Loucy (cell line): Measurements from ENCODE around the gene MYBL2.
"Not testable (repeated sequence)": the region's sequence is repeated elsewhere in the genome, so short reads cannot be mapped to it uniquely, and the experiment has no call there.

Source experiments
- H2AFZ ChIP-seq: fragments of 200-600 bp; sonication (generic); 2 replicates; pipeline ENCODE4 v1.6.0; 2016; ENCODE audit warnings: antibody characterized with exemption, mild to moderate bottlenecking, low read length, moderate library complexity
- H3F3A ChIP-seq: fragments of 200-600 bp; 2 replicates; pipeline ENCODE4 v1.6.0; 2016; ENCODE audit warnings: antibody characterized with exemption, low read depth, mild to moderate bottlenecking
- H3K27me3 ChIP-seq: fragments of 200-600 bp; sonication (generic); 2 replicates; pipeline ENCODE4 v1.6.1; 2014; ENCODE audit warnings: low read length, mild to moderate bottlenecking; ENCODE audit not compliant: insufficient read depth, poor library complexity, severe bottlenecking
- H3K36me3 ChIP-seq: fragments of 200-600 bp; sonication (generic); 2 replicates; pipeline ENCODE4 v1.6.1; 2016; ENCODE audit warnings: low read length; ENCODE audit not compliant: insufficient read depth
- H3K4me1 ChIP-seq: fragments of 200-600 bp; sonication (generic); 2 replicates; pipeline ENCODE4 v1.5.1; 2014; ENCODE audit warnings: low read length, mild to moderate bottlenecking; ENCODE audit not compliant: insufficient read depth, poor library complexity, severe bottlenecking
- H3K4me2 ChIP-seq: fragments of 200-600 bp; sonication (generic); 2 replicates; pipeline ENCODE4 v1.6.0; 2014; ENCODE audit warnings: antibody characterized with exemption, low read length, low read depth, mild to moderate bottlenecking; ENCODE audit not compliant: poor library complexity, severe bottlenecking
- H3K4me3 ChIP-seq: fragments of 200-600 bp; sonication (generic); 2 replicates; pipeline ENCODE4 v1.5.1; 2014; ENCODE audit warnings: low read length, mild to moderate bottlenecking, mixed read lengths; ENCODE audit not compliant: poor library complexity, severe bottlenecking
- H3K79me2 ChIP-seq: fragments of 200-600 bp; sonication (generic); 2 replicates; pipeline ENCODE4 v1.6.1; 2014; ENCODE audit warnings: low read length; ENCODE audit not compliant: insufficient read depth
- H3K9ac ChIP-seq: fragments of 200-600 bp; sonication (generic); 2 replicates; pipeline ENCODE4 v1.6.0; 2014; ENCODE audit warnings: mild to moderate bottlenecking, low read depth, low read length, moderate library complexity; ENCODE audit not compliant: poor library complexity, severe bottlenecking
- H3K9me2 ChIP-seq: fragments of 200-600 bp; sonication (generic); replicated peaks from 2 replicates; pipeline ENCODE4 v1.6.1; 2016; ENCODE audit warnings: low read depth, low read length, mixed read lengths
- H3K9me3 ChIP-seq: fragments of 200-600 bp; sonication (generic); 2 replicates; pipeline ENCODE4 v1.6.1; 2014; ENCODE audit warnings: mild to moderate bottlenecking, antibody characterized with exemption, low read length, low read depth; ENCODE audit not compliant: insufficient read depth
- H4K20me1 ChIP-seq: fragments of 200-600 bp; sonication (generic); 2 replicates; pipeline ENCODE4 v1.6.0; 2014; ENCODE audit warnings: antibody characterized with exemption, low read length, mild to moderate bottlenecking; ENCODE audit not compliant: insufficient read depth, poor library complexity, severe bottlenecking
- EZH2phosphoT487 ChIP-seq: fragments of 200-600 bp; IDR thresholded peaks from 2 replicates; pipeline ENCODE4 v1.6.1; 2018; ENCODE audit warnings: antibody characterized with exemption, mild to moderate bottlenecking, moderate library complexity, borderline replicate concordance
- TF ChIP-seq, protein P1 (sequence below): fragments of 200-600 bp; sonication (generic); conservative IDR thresholded peaks from 2 replicates; pipeline ENCODE4 v1.5.1; 2014; ENCODE audit warnings: mild to moderate bottlenecking, antibody characterized with exemption, low read length

Gene MYBL2

GRCh38 chr20:43752051-43752360, 85.1 kb downstream of the MYBL2 start:
- H3K36me3 ChIP-seq: no peaks in the 10 kb centered on the region
- TF ChIP-seq, protein P1, sequence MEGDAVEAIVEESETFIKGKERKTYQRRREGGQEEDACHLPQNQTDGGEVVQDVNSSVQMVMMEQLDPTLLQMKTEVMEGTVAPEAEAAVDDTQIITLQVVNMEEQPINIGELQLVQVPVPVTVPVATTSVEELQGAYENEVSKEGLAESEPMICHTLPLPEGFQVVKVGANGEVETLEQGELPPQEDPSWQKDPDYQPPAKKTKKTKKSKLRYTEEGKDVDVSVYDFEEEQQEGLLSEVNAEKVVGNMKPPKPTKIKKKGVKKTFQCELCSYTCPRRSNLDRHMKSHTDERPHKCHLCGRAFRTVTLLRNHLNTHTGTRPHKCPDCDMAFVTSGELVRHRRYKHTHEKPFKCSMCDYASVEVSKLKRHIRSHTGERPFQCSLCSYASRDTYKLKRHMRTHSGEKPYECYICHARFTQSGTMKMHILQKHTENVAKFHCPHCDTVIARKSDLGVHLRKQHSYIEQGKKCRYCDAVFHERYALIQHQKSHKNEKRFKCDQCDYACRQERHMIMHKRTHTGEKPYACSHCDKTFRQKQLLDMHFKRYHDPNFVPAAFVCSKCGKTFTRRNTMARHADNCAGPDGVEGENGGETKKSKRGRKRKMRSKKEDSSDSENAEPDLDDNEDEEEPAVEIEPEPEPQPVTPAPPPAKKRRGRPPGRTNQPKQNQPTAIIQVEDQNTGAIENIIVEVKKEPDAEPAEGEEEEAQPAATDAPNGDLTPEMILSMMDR: no peak
- no peak for TF ChIP-seq EZH2phosphoT487
- H3K9me3 ChIP-seq: no peaks in the 10 kb centered on the region
- H3K4me3 ChIP-seq: peak overlapping the region; percentile 44
- no peaks in the 10 kb centered on the region for H3K27me3 ChIP-seq
- no peaks in the 10 kb centered on the region for H4K20me1 ChIP-seq
- H3F3A ChIP-seq: no peaks in the 10 kb centered on the region
- H3K4me1 ChIP-seq: peaks cover 38% of the 10 kb centered on the region
- H3K9me2 ChIP-seq: no peaks in the 10 kb centered on the region
- peak overlapping the region; percentile 74 for H3K4me2 ChIP-seq
- peak overlapping the region; percentile 51 for H3K9ac ChIP-seq
- no peaks in the 10 kb centered on the region for H3K79me2 ChIP-seq
- no peak overlapping the region for H2AFZ ChIP-seq

- Histone ChIP-seq H3K4me1 (peaks cover 38% of the 10 kb centered on the region), H3K9ac (peak overlapping the region; percentile 51), H2AFZ (no peak overlapping the region), H3K9me2 (no peaks in the 10 kb centered on the region), H3K27me3 (no peaks in the 10 kb centered on the region), H4K20me1 (no peaks in the 10 kb centered on the region), H3K9me3 (no peaks in the 10 kb centered on the region), H3K4me3 (peak overlapping the region; percentile 44), H3K36me3 (no peaks in the 10 kb centered on the region), H3F3A (no peaks in the 10 kb centered on the region), H3K4me2 (peak overlapping the region; percentile 74), H3K79me2 (no peaks in the 10 kb centered on the region)
- no peak for TF ChIP-seq EZH2phosphoT487
Measured at GRCh38 chr20:43752561-43753301, 85.8 kb downstream of the MYBL2 start.

DNA sequence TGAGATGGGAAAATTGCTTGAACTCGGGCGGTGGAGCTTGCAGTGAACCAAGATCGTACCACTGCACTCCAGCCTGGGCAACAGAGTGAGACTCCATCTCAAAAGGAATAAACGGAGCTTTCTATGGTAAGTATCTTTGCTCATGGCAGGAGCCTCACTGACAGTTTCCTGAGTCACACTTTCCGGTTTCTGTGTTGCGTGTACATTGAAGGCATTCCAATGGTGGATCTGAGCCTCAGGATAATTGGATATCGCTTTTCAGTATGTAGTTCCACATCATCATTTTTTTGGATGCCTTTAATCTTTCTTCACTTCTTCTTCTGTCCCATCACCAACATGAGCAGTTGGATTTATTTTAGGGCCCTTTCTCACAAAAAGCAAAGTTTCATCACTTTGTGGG, 88.5 kb downstream of the MYBL2 start:
- Histone ChIP-seq H3K9me2 (no peaks in the 10 kb centered on the region), H3K9ac (no peak overlapping the region), H3K4me2 (no peak overlapping the region), H3K36me3 (no peaks in the 10 kb centered on the region), H3K9me3 (no peaks in the 10 kb centered on the region), H3K4me3 (no peak overlapping the region), H4K20me1 (no peaks in the 10 kb centered on the region), H3K4me1 (peaks cover 32% of the 10 kb centered on the region), H2AFZ (no peak overlapping the region), H3F3A (no peaks in the 10 kb centered on the region), H3K79me2 (no peaks in the 10 kb centered on the region), H3K27me3 (no peaks in the 10 kb centered on the region)
- TF ChIP-seq, protein P1: no peak
- no peak for TF ChIP-seq EZH2phosphoT487

GRCh38 chr20:43755851-43756250, 88.9 kb downstream of the MYBL2 start:
- no peak for TF ChIP-seq EZH2phosphoT487
- TF ChIP-seq, protein P1: no peak

DNA sequence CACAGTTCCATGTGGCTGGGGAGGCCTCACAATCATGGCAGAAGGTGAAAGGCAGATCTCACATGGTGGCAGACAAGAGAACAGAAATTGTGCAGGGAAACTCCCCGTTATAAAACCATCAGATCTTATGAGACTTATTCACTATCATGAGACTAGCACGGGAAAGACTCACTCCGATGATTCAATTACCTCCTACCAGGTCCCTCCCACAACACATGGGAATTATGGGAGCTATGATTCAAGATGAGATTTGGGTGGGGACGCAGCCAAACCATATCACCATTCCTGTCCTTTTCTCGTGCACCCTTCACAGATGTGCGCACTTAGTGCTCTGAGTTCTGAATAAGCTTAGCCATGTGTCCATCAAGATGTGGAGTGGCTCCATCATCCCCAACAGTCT, 91.0 kb downstream of the MYBL2 start:
- not testable (repeated sequence) for H3K9me3 ChIP-seq, H3K4me2 ChIP-seq, H3K9ac ChIP-seq, H3K9me2 ChIP-seq, H3K36me3 ChIP-seq, H3K4me1 ChIP-seq, H2AFZ ChIP-seq, H3K27me3 ChIP-seq, H3K4me3 ChIP-seq, H4K20me1 ChIP-seq, H3F3A ChIP-seq, H3K79me2 ChIP-seq

More at GRCh38 chr20:43755851-43756250, 88.9 kb downstream of the MYBL2 start:
- Histone ChIP-seq H3K9me2 (no peaks in the 10 kb centered on the region), H3K4me2 (no peak overlapping the region), H3K4me1 (peaks cover 27% of the 10 kb centered on the region), H3F3A (no peaks in the 10 kb centered on the region), H3K9me3 (no peaks in the 10 kb centered on the region), H3K9ac (no peak overlapping the region), H3K36me3 (no peaks in the 10 kb centered on the region), H3K79me2 (no peaks in the 10 kb centered on the region), H4K20me1 (no peaks in the 10 kb centered on the region), H3K27me3 (no peaks in the 10 kb centered on the region), H3K4me3 (no peak overlapping the region), H2AFZ (no peak overlapping the region)
